ENCODE results near the gene SRGAP3.

The SRGAP3 gene

GRCh38 chr3:9024341-9024740 is 225.1 kb downstream of the SRGAP3 start:
- Mint-ChIP-seq H3K4me1 (ENCODE audit: low read depth) (no peaks in the 10 kb centered on the region), H3K27ac (no peak overlapping the region), H3K36me3 (ENCODE audit: low read depth) (no peaks in the 10 kb centered on the region), H3K9me3 (no peaks in the 10 kb centered on the region), H3K4me3 (no peak overlapping the region), H3K27me3 (ENCODE audit: low read depth) (peaks cover 5% of the 10 kb centered on the region)

GRCh38 chr3:9023226-9023590 is 226.2 kb downstream of the SRGAP3 start:
- no peak overlapping the region for H3K27ac Mint-ChIP-seq
- no peaks in the 10 kb centered on the region for H3K4me1 Mint-ChIP-seq (ENCODE audit: low read depth)
- no peaks in the 10 kb centered on the region for H3K36me3 Mint-ChIP-seq (ENCODE audit: low read depth)
- H3K9me3 Mint-ChIP-seq: no peaks in the 10 kb centered on the region
- H3K4me3 Mint-ChIP-seq: no peak overlapping the region
- H3K27me3 Mint-ChIP-seq (ENCODE audit: low read depth): peaks cover 5% of the 10 kb centered on the region

DNA sequence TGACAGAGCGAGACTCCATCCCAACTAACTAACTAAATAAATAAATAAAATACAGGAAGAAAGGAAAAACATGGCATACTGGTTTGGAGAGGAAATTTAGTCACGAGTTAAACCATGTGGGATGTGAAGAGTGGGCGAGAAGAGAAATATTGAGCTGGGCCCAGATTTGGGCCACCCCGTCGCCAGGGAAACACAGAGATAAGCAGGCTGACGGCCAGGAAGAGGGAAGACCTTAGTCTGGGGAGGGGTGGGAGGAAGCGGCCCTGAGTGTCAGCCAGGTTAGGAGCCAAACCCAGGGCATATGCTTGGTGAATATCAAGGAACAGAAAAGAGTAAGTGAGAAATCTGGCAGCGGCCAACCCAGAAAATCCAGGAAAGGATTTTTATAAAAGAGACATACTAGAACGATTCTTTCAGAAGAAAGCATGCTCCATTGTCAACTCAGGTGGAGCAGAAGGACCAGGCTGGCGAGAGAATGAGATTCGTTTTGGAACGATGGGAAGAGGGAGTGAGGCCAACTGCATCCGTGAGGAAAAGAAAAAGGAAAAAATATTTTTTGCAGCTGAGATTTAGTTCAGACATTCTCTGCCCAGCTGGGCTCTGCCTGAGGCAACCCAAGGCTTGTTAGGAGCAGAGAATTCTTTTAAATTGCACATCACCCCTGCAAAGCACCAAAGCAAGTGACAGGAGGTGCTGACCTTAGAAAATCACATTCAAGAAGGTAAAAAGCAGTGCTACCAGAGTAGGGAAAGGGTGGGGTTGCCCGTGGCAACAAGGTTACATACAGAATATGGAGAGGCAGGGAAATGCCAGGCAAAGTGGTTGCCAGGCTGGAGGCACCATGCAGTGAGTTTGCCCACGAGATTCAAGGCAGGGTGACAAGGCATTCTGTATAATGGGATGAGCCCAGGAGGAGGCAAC is 226.9 kb downstream of the SRGAP3 start:
- peaks cover 5% of the 10 kb centered on the region for H3K27me3 Mint-ChIP-seq (ENCODE audit: low read depth)
- no peak overlapping the region for H3K4me3 Mint-ChIP-seq
- H3K27ac Mint-ChIP-seq: no peak overlapping the region
- no peaks in the 10 kb centered on the region for H3K9me3 Mint-ChIP-seq
- H3K36me3 Mint-ChIP-seq (ENCODE audit: low read depth): no peaks in the 10 kb centered on the region
- no peaks in the 10 kb centered on the region for H3K4me1 Mint-ChIP-seq (ENCODE audit: low read depth)

DNA sequence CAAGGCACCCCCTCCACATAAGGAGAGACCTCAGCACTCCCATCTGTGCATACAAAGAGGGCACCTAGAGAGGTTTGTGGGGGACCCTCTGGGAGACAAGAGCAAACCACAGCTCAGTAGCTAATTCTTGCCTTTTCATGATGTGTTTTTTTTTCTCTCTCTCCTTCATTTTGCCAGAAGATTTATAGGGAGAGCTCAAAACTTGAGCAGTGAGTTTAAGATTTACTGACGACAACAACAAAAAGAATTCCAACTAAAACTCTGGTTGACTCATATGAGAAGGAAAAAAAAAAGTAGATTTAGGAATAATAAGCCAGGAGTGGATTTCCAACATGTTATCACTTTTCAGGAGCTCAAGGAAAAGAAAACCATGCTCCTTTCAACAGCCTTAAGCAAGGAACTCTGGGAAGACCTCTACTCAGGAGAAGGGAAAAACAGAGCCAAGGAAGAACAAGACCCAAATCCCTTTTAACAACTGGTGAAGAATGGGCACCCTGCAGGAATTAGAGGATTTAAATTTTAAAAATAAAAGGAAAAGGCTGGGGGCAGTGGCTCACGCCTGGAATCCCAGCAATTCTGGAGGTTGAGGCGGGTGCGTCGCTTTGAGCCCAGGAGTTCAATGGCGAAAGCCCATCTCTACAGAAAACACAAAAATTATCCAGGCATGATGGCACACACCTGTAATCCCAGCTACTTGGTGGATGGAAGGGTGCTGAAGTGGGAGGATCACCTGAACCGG is 228.0 kb downstream of the SRGAP3 start:
- Mint-ChIP-seq H3K9me3 (no peaks in the 10 kb centered on the region), H3K4me1 (ENCODE audit: low read depth) (no peaks in the 10 kb centered on the region), H3K27me3 (ENCODE audit: low read depth) (peaks cover 8% of the 10 kb centered on the region)

DNA sequence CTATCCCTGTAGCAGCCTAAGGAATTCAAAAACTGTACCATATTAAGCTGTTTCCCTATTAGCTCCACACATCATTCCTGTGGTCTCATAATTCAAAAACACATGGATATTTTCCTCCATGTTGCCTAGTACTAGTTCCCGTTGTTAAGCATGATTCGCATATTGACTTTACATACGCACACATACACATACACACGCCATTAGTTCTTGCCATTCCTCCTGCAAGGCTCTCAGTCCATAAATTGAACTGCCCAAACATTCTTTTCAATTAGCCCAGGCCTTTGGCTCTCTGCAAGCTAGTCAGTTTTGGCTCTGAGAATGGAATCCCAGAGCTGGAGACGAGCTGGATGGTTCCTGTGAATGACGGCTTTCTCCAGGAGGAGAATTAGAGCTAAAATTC is 229.0 kb downstream of the SRGAP3 start:
- Mint-ChIP-seq H3K4me1 (ENCODE audit: low read depth) (no peaks in the 10 kb centered on the region), H3K4me3 (no peak overlapping the region), H3K9me3 (no peaks in the 10 kb centered on the region), H3K27me3 (ENCODE audit: low read depth) (peaks cover 8% of the 10 kb centered on the region), H3K27ac (no peak overlapping the region), H3K36me3 (ENCODE audit: low read depth) (no peaks in the 10 kb centered on the region)

More for the DNA sequence above, 228.0 kb downstream of the SRGAP3 start:
- Mint-ChIP-seq H3K27ac (no peak overlapping the region), H3K36me3 (ENCODE audit: low read depth) (no peaks in the 10 kb centered on the region), H3K4me3 (no peak overlapping the region)

DNA sequence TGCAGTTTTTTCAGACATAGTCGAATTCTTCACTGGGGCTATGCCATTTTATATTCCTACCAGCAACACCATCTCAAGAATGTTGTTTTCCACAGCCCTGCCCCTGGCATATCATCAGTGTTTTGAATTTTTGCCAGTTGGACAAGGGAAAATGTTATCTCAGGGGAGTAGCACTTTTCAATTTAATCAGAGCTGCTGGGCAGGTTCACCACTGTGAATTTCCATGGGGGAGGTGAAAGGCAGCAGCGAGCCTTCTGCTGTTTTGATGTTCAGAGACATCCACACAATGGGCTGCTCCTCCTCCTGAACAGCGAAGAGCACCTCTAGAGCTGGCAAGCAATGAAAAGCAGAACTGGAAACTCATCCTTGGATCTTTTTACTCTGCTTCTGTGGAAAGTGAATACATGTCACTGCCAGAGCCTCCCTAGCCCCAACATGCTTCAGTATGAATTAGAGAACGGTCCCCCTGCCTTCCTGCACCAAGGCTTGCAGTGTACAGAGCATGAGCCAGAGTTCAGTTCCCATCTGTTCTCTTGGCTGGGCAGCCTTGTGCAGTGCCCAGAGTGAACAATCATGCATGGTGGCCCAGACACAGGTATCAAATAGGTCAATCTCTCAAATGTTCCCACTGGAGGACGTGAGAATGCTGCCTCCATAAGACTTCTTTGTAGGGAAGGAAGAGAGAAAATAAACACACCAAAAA is 230.0 kb downstream of the SRGAP3 start:
- Mint-ChIP-seq H3K4me3 (no peak overlapping the region), H3K36me3 (ENCODE audit: low read depth) (no peaks in the 10 kb centered on the region), H3K9me3 (no peaks in the 10 kb centered on the region), H3K4me1 (ENCODE audit: low read depth) (no peaks in the 10 kb centered on the region), H3K27me3 (ENCODE audit: low read depth) (peaks cover 8% of the 10 kb centered on the region), H3K27ac (no peak overlapping the region)

- Mint-ChIP-seq H3K27ac (no peak overlapping the region), H3K36me3 (ENCODE audit: low read depth) (no peaks in the 10 kb centered on the region), H3K4me3 (no peak overlapping the region), H3K4me1 (ENCODE audit: low read depth) (peaks cover 4% of the 10 kb centered on the region), H3K27me3 (ENCODE audit: low read depth) (peaks cover 7% of the 10 kb centered on the region), H3K9me3 (no peaks in the 10 kb centered on the region)
Observed at GRCh38 chr3:9015250-9015649, 234.2 kb downstream of the SRGAP3 start.

DNA sequence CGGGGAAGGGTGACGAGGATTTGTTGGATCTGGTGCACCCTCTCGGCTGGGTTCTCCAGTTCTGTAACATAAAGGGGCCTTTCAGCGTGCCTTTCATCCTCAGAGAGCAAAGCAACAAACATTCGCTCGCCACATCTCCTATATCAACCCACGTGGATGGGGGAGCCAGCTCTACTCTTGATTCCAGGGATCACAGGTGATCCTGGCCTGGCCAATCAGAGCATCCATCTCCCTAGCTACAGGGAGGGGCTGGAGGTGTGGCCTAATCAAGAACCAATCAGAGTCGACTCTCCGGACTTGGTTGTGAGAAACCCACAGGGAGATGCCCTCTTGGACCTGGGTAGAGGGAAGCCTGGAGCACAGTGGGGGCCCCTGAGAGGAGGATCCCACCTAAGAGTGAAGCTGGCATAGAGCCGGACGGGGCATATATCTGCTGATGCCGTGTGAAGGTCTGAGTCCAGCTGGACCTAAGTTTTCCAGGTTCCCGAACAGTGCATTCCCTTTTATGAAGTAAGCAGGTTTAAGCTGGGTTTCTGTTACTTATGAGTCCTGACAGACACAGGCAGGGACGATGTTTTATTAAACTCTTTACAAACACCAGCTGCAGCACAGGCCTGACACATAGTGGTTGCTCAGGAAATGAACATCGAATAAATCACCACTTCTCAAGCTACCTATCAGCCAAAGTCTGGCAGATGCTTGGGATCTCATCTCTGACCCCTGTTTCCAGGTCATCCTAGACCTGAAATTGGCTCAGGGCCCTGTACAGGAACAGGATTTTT is 235.5 kb downstream of the SRGAP3 start:
- Mint-ChIP-seq H3K4me1 (ENCODE audit: low read depth) (peaks cover 4% of the 10 kb centered on the region), H3K27ac (no peak overlapping the region), H3K27me3 (ENCODE audit: low read depth) (peaks cover 3% of the 10 kb centered on the region), H3K4me3 (no peak overlapping the region), H3K9me3 (no peaks in the 10 kb centered on the region), H3K36me3 (ENCODE audit: low read depth) (no peaks in the 10 kb centered on the region)

- Mint-ChIP-seq H3K4me3 (no peak overlapping the region), H3K9me3 (no peaks in the 10 kb centered on the region), H3K36me3 (ENCODE audit: low read depth) (no peaks in the 10 kb centered on the region), H3K27me3 (ENCODE audit: low read depth) (peaks cover 3% of the 10 kb centered on the region), H3K4me1 (ENCODE audit: low read depth) (peaks cover 4% of the 10 kb centered on the region), H3K27ac (no peak overlapping the region)
Observed at GRCh38 chr3:9012521-9012920, 236.9 kb downstream of the SRGAP3 start.

DNA sequence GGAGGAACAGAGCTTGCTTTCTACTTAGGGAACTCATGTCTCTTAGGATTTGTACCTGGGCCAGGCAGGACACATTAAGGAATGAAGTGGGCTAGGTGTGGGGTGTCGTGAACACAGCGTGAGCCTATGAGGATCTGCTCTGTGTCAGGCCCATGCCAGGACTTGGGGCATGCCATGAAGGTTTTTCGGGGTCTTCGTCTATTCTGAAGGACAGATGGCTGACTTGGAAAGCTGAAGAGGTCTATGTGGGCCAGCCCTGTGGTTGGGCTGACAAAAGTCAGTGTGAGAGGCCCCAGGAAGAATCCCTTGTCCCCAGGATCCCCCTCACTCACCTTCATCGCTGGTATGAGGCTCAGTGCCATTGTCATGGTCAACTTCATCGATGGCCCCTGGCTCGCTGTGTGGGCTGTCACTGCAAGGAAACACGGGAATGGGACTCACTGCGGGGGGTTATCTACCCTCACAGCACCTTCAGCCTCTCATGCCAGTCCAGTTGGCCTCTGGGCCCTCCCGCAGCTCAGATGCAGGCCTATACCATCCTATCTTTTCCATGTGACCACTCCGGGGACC is 239.4 kb downstream of the SRGAP3 start:
- Mint-ChIP-seq H3K4me1 (ENCODE audit: low read depth) (peaks cover 4% of the 10 kb centered on the region), H3K27me3 (ENCODE audit: low read depth) (no peaks in the 10 kb centered on the region), H3K36me3 (ENCODE audit: low read depth) (no peaks in the 10 kb centered on the region), H3K4me3 (no peak overlapping the region), H3K27ac (no peak overlapping the region), H3K9me3 (no peaks in the 10 kb centered on the region)

DNA sequence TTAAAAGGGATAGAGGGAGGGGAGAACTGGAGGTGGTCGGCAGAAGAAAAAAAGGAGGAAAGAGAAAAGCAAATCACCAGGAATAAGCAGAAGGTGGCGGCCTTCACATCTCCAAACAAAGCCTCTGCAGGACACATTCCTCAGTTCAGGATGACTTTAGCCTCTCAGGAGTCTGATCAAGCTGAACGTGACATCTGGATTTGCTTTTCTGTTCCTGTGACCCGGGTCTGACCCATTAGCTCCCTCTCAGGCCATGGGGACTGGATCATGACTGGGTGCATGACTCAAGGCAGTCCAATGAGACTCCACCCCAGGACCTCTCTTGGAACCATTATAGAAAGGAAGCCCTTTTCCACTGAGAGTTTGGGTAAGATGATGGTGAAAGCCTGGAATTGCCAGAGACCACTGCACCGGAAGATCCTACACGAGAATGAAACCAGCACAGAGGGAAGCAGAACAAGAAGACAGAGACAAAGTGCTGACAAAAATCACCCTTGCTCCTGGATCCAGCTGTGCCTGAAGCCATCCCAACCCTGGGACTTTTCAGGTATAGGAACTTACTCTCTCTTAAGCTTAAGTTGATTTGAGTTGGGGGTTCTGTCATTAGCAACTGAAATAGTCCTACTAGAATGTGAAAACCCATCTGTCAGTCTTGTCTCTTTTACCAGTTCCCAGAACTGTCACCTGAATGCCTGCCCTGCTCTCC is 240.7 kb downstream of the SRGAP3 start:
- Mint-ChIP-seq H3K4me1 (ENCODE audit: low read depth) (peaks cover 4% of the 10 kb centered on the region), H3K9me3 (no peaks in the 10 kb centered on the region), H3K27ac (no peak overlapping the region)

GRCh38 chr3:9007928-9008327 is 241.5 kb downstream of the SRGAP3 start:
- Mint-ChIP-seq H3K27me3 (ENCODE audit: low read depth) (no peaks in the 10 kb centered on the region), H3K27ac (no peak overlapping the region), H3K9me3 (no peaks in the 10 kb centered on the region), H3K4me3 (no peak overlapping the region), H3K36me3 (ENCODE audit: low read depth) (no peaks in the 10 kb centered on the region), H3K4me1 (ENCODE audit: low read depth) (peaks cover 4% of the 10 kb centered on the region)

More for the DNA sequence above, 240.7 kb downstream of the SRGAP3 start:
- no peaks in the 10 kb centered on the region for H3K27me3 Mint-ChIP-seq (ENCODE audit: low read depth)
- no peak overlapping the region for H3K4me3 Mint-ChIP-seq
- no peaks in the 10 kb centered on the region for H3K36me3 Mint-ChIP-seq (ENCODE audit: low read depth)

- Mint-ChIP-seq H3K4me1 (ENCODE audit: low read depth) (peaks cover 1% of the 10 kb centered on the region), H3K27me3 (ENCODE audit: low read depth) (peaks cover 6% of the 10 kb centered on the region), H3K27ac (no peak overlapping the region), H3K4me3 (no peak overlapping the region), H3K9me3 (no peaks in the 10 kb centered on the region), H3K36me3 (ENCODE audit: low read depth) (no peaks in the 10 kb centered on the region)
Observed at GRCh38 chr3:9007213-9007612, 242.2 kb downstream of the SRGAP3 start.

Data from T-helper 1 cell treated with Interleukin-12 subunit alpha and Interleukin-12 subunit beta and Interleukin-4 antibody, amounts not matched to agents 30 μg/mL and 1 μg/mL, for 36 hours (primary cell).